MM.1S (cell line): ENCODE measurements around the gene CARD11.

ENCODE experiments used
- DNase-seq: peaks from one replicate; pipeline ENCODE4 v3.0.0-alpha.2; 2015
- H2AFZ ChIP-seq: fragments of 300-600 bp; sonication (generic); 2 replicates; pipeline ENCODE4 v1.6.0; 2016; ENCODE audit warnings: antibody characterized with exemption, low read length
- H3F3A ChIP-seq: fragments of 300-600 bp; sonication (generic); 2 replicates; pipeline ENCODE4 v1.6.1; 2016; ENCODE audit warnings: mild to moderate bottlenecking, antibody characterized with exemption, low read length, moderate library complexity, mixed read lengths; ENCODE audit not compliant: insufficient read depth
- H3K27ac ChIP-seq: fragments of 300-600 bp; sonication (generic); 2 replicates; pipeline ENCODE4 v1.5.1; 2016; ENCODE audit warnings: mild to moderate bottlenecking, low read length
- H3K27me3 ChIP-seq: fragments of 300-600 bp; sonication (generic); replicated peaks from 2 replicates; pipeline ENCODE4 v1.6.0; 2016; ENCODE audit warnings: low read length; ENCODE audit not compliant: insufficient read depth
- H3K36me3 ChIP-seq: fragments of 300-600 bp; sonication (generic); replicated peaks from 2 replicates; pipeline ENCODE4 v1.6.1; 2016; ENCODE audit warnings: mild to moderate bottlenecking, low read length, mixed read lengths; ENCODE audit not compliant: insufficient read depth
- H3K4me1 ChIP-seq: fragments of 300-600 bp; sonication (generic); 2 replicates; pipeline ENCODE4 v1.6.1; 2016; ENCODE audit warnings: low read length, mixed read lengths
- H3K4me2 ChIP-seq: fragments of 300-600 bp; sonication (generic); 2 replicates; pipeline ENCODE4 v1.6.0; 2016; ENCODE audit warnings: low read depth, low read length
- H3K4me3 ChIP-seq: fragments of 300-600 bp; sonication (generic); 2 replicates; pipeline ENCODE4 v1.5.1; 2016; ENCODE audit warnings: low read length, mixed read lengths
- H3K79me2 ChIP-seq: fragments of 300-600 bp; sonication (generic); 2 replicates; pipeline ENCODE4 v1.6.1; 2016; ENCODE audit warnings: mixed run types, low read length, mixed read lengths
- H3K9ac ChIP-seq: fragments of 300-600 bp; sonication (generic); 2 replicates; pipeline ENCODE4 v1.6.1; 2016; ENCODE audit warnings: low read length, mixed read lengths
- H3K9me2 ChIP-seq: fragments of 300-600 bp; sonication (generic); replicated peaks from 2 replicates; pipeline ENCODE4 v1.6.1; 2016; ENCODE audit warnings: mild to moderate bottlenecking, low read length, mixed read lengths; ENCODE audit not compliant: insufficient read depth
- H3K9me3 ChIP-seq: fragments of 300-600 bp; sonication (generic); replicated peaks from 2 replicates; pipeline ENCODE4 v1.6.1; 2016; ENCODE audit warnings: mild to moderate bottlenecking, low read length, mixed read lengths; ENCODE audit not compliant: insufficient read depth
- H4K20me1 ChIP-seq: fragments of 300-600 bp; sonication (generic); 2 replicates; pipeline ENCODE4 v1.6.1; 2016; ENCODE audit warnings: mild to moderate bottlenecking, low read length, moderate library complexity, mixed read lengths; ENCODE audit not compliant: insufficient read depth
- EZH2 ChIP-seq: fragments of 300-600 bp; sonication (generic); optimal IDR thresholded peaks from 2 replicates; pipeline ENCODE3; 2017; ENCODE audit warnings: low read depth, mild to moderate bottlenecking, antibody characterized with exemption, low read length, mixed read lengths
- EZH2phosphoT487 ChIP-seq: fragments of 300-600 bp; sonication (generic); IDR thresholded peaks from 2 replicates; pipeline ENCODE4 v1.6.1; 2018; ENCODE audit warnings: antibody characterized with exemption, low read length
- TF ChIP-seq, protein P1 (sequence below): fragments of 300-600 bp; sonication (generic); IDR thresholded peaks from 2 replicates; pipeline ENCODE4 v1.5.1; 2016; ENCODE audit warnings: antibody characterized with exemption, low read length, mixed read lengths

CARD11 gene

DNA sequence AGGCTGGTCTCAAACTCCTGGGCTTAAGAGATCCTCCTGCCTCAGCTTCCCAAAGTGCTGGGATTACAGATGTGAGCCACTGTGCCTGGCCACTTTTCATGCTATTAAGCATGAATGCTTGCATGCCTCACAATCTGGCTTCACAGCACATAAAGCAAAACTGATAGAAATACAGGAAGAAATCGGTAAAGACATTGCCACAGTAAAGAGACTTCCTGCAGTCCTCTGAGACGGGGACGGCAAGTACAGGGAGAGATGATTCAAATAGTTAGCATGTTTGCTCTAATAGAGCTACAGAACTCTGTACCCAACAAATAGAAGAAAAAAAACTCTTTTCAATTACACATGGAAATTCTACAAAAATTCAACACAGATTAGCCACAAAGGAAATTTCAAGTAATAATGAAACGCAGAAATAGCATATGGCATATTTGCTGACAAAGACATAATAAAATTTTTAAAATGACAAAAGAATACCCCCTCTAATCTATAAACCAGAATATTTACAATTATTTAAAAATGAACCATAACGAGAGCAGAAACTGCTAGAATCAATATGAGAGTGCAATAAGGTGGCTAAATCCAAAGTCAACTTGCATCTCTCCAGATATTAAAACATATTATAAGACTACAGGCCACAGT is 32.3 kb downstream of the CARD11 start:
- no peak overlapping the region for H3K27ac ChIP-seq
- no peaks in the 10 kb centered on the region for H3K36me3 ChIP-seq
- H3K4me3 ChIP-seq = no peak overlapping the region
- no peaks in the 10 kb centered on the region for H3F3A ChIP-seq
- H4K20me1 ChIP-seq = no peaks in the 10 kb centered on the region
- no peak for TF ChIP-seq EZH2phosphoT487
- TF ChIP-seq EZH2 = no peak
- TF ChIP-seq, protein P1, sequence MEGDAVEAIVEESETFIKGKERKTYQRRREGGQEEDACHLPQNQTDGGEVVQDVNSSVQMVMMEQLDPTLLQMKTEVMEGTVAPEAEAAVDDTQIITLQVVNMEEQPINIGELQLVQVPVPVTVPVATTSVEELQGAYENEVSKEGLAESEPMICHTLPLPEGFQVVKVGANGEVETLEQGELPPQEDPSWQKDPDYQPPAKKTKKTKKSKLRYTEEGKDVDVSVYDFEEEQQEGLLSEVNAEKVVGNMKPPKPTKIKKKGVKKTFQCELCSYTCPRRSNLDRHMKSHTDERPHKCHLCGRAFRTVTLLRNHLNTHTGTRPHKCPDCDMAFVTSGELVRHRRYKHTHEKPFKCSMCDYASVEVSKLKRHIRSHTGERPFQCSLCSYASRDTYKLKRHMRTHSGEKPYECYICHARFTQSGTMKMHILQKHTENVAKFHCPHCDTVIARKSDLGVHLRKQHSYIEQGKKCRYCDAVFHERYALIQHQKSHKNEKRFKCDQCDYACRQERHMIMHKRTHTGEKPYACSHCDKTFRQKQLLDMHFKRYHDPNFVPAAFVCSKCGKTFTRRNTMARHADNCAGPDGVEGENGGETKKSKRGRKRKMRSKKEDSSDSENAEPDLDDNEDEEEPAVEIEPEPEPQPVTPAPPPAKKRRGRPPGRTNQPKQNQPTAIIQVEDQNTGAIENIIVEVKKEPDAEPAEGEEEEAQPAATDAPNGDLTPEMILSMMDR = no peak
- DNase-seq = no peak
- no peak overlapping the region for H3K9ac ChIP-seq
- 0 out of 2 replicates have a peak, but pooled peaks cover 4% of the 10 kb centered on the region for H3K4me1 ChIP-seq
- no peak overlapping the region for H3K4me2 ChIP-seq
- no peaks in the 10 kb centered on the region for H3K9me2 ChIP-seq
- H2AFZ ChIP-seq = no peak overlapping the region
- peaks cover 17% of the 10 kb centered on the region; the same call in 1 of the 2 replicates for H3K79me2 ChIP-seq
- H3K9me3 ChIP-seq = no peaks in the 10 kb centered on the region
- H3K27me3 ChIP-seq = no peaks in the 10 kb centered on the region

DNA sequence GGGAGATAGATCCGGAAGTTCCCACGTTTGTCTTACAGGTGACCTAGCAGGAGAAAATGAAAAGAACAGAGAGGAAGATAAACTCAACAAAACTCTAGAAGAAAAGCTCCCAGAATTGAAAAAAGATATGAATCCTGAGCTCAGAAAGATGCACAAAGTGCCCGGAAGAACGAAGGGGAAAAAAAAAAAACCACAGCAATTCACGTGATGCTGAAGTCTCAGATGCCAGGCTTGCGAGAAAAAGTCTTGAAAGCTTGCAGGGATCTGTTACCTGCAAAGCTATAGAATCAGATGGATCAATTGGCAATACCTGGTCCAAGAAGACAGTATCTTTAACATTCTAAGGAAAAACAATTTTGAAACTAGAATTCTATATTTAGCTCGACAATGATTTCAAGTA is 33.5 kb downstream of the CARD11 start:
- DNase-seq = peak; percentile 9
- no peak overlapping the region for H3K4me2 ChIP-seq
- H3F3A ChIP-seq = no peaks in the 10 kb centered on the region
- no peaks in the 10 kb centered on the region for H3K9me3 ChIP-seq
- no peak overlapping the region for H3K27ac ChIP-seq
- no peak overlapping the region for H3K4me3 ChIP-seq
- H3K27me3 ChIP-seq = no peaks in the 10 kb centered on the region
- TF ChIP-seq EZH2phosphoT487 = no peak
- TF ChIP-seq, protein P1 = no peak
- TF ChIP-seq EZH2 = no peak
- H3K9me2 ChIP-seq = no peaks in the 10 kb centered on the region
- peaks cover 17% of the 10 kb centered on the region; the same call in 1 of the 2 replicates for H3K79me2 ChIP-seq
- H3K4me1 ChIP-seq = 0 out of 2 replicates have a peak, but pooled peaks cover 4% of the 10 kb centered on the region
- H3K36me3 ChIP-seq = no peaks in the 10 kb centered on the region
- H3K9ac ChIP-seq = no peak overlapping the region
- no peak overlapping the region for H2AFZ ChIP-seq
- no peaks in the 10 kb centered on the region for H4K20me1 ChIP-seq

DNA sequence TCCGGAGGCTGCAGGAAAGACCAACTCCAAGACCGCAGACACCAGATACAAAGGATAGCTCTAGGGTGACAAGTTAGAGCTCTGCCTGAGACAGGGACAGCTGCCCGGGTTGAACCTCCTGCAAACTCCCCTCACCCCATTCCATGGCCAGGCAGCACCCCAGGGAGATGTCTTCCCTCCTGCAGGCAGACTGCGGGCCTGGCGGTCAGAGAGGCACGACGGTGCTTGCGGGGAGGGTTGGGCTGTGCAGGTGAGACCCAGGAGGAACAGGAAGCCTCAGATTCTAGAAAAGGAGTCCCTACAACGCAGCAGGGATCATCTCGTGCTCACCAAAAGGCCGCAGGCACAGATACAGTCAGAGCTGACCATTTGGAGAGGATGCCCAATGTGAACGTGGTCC is 34.6 kb downstream of the CARD11 start:
- Histone ChIP-seq H3K4me1 (0 out of 2 replicates have a peak, but pooled peaks cover 4% of the 10 kb centered on the region), H3K27me3 (no peaks in the 10 kb centered on the region), H3K79me2 (peaks cover 17% of the 10 kb centered on the region; the same call in 1 of the 2 replicates), H3K9ac (no peak overlapping the region), H4K20me1 (no peaks in the 10 kb centered on the region), H3K27ac (no peak overlapping the region), H3K4me2 (no peak overlapping the region), H3F3A (no peaks in the 10 kb centered on the region), H2AFZ (no peak overlapping the region), H3K36me3 (no peaks in the 10 kb centered on the region), H3K9me2 (no peaks in the 10 kb centered on the region), H3K4me3 (no peak overlapping the region), H3K9me3 (no peaks in the 10 kb centered on the region)
- DNase-seq = no peak
- TF ChIP-seq EZH2 = no peak
- TF ChIP-seq EZH2phosphoT487 = no peak
- TF ChIP-seq, protein P1 = no peak
